ENCODE results near the gene CEP19. TPM values are rescaled to one million over a fixed set of nuclear protein-coding genes. Genes with fewer than 3 reads are reported as not detected.

The CEP19 gene
- total RNA-seq, 1 experiment from 2014 or later = 2.6 TPM

GRCh38 chr3:196666001-196666867 is 45.8 kb downstream of the CEP19 start:
- no peak overlapping the region for H2AFZ ChIP-seq (ENCODE audit: low read length)
- no peaks in the 10 kb centered on the region for H3K79me2 ChIP-seq (ENCODE audit: low read length)
- H3K4me2 ChIP-seq (ENCODE audit: low read depth, low read length, poor library complexity, severe bottlenecking) = no peak overlapping the region
- no peaks in the 10 kb centered on the region for H3K9me2 ChIP-seq (replicated peaks; ENCODE audit: insufficient read depth, low read length)
- H3K36me3 ChIP-seq (ENCODE audit: insufficient read depth, low read length) = no peaks in the 10 kb centered on the region
- H3K9me3 ChIP-seq (ENCODE audit: low read length) = no peaks in the 10 kb centered on the region
- no peak overlapping the region for H3K4me3 ChIP-seq (ENCODE audit: low read length)
- H3K27me3 ChIP-seq (ENCODE audit: low read length) = no peaks in the 10 kb centered on the region
- no peak overlapping the region for H3K9ac ChIP-seq (ENCODE audit: low read length)
- H3K27ac ChIP-seq (ENCODE audit: low read length) = no peak overlapping the region
- H4K20me1 ChIP-seq (ENCODE audit: insufficient read depth, low read depth, low read length) = no peaks in the 10 kb centered on the region
- H3K4me1 ChIP-seq (ENCODE audit: low read length) = peaks cover 6% of the 10 kb centered on the region
- DNase-seq = no peak

DNA sequence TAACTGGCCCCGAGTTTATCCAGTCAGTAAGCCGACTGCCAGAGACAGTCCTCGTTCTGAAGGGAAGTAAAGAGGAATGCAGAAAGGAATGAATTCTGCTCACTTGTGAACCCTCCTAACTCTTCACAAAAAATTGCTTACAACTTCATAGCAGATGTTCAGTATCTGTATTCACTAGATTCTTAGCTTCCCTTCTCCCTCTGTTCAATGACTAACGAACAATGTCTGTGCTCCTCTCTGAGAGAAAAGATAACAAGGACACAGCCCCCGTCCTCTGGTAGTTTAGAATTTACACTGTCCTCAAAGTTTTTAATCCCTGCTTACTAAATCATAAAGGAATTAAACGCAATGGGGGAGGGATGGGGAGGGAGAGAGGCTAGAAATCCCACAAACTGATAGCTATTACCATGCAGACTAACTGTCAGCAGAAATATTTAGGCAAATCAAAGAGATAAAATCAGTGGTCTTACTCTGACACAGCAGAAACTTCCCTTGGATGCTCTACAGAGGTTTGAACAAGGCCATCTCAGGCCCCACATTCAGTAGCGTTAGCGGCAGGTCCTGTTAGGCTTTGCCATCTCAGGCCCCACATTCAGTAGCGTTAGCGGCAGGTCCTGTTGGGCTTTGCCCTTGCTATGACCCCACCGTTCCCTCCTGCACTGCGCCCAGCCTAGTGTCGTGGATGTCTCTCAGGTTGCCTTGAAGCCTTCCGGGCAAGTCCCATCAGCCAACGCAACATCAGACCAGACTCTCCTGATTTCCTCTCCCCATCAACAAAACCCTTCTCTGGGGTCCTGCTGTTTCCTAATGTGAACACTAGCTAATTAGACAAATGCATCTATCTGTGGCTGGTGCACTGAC is 49.1 kb downstream of the CEP19 start:
- H3K9ac ChIP-seq (ENCODE audit: low read length) = no peak overlapping the region
- DNase-seq = no peak
- no peak overlapping the region for H2AFZ ChIP-seq (ENCODE audit: low read length)
- no peak overlapping the region for H3K4me3 ChIP-seq (ENCODE audit: low read length)
- no peaks in the 10 kb centered on the region for H3K9me3 ChIP-seq (ENCODE audit: low read length)
- H3K79me2 ChIP-seq (ENCODE audit: low read length) = no peaks in the 10 kb centered on the region
- H4K20me1 ChIP-seq (ENCODE audit: insufficient read depth, low read depth, low read length) = no peaks in the 10 kb centered on the region
- H3K4me2 ChIP-seq (ENCODE audit: low read depth, low read length, poor library complexity, severe bottlenecking) = no peak overlapping the region
- no peaks in the 10 kb centered on the region for H3K27me3 ChIP-seq (ENCODE audit: low read length)
- H3K4me1 ChIP-seq (ENCODE audit: low read length) = no peaks in the 10 kb centered on the region
- no peaks in the 10 kb centered on the region for H3K36me3 ChIP-seq (ENCODE audit: insufficient read depth, low read length)
- H3K9me2 ChIP-seq (replicated peaks; ENCODE audit: insufficient read depth, low read length) = no peaks in the 10 kb centered on the region
- H3K27ac ChIP-seq (ENCODE audit: low read length) = no peak overlapping the region

GRCh38 chr3:196662033-196662432 is 50.0 kb downstream of the CEP19 start:
- Histone ChIP-seq H4K20me1 (ENCODE audit: insufficient read depth, low read depth, low read length) (no peaks in the 10 kb centered on the region), H3K27me3 (ENCODE audit: low read length) (no peaks in the 10 kb centered on the region), H3K79me2 (ENCODE audit: low read length) (no peaks in the 10 kb centered on the region), H3K9me2 (replicated peaks; ENCODE audit: insufficient read depth, low read length) (no peaks in the 10 kb centered on the region), H2AFZ (ENCODE audit: low read length) (no peak overlapping the region), H3K4me2 (ENCODE audit: low read depth, low read length, poor library complexity, severe bottlenecking) (no peak overlapping the region), H3K9ac (ENCODE audit: low read length) (no peak overlapping the region), H3K27ac (ENCODE audit: low read length) (no peak overlapping the region), H3K4me1 (ENCODE audit: low read length) (no peaks in the 10 kb centered on the region), H3K4me3 (ENCODE audit: low read length) (no peak overlapping the region), H3K9me3 (ENCODE audit: low read length) (no peaks in the 10 kb centered on the region), H3K36me3 (ENCODE audit: insufficient read depth, low read length) (no peaks in the 10 kb centered on the region)
- no peak for DNase-seq

DNA sequence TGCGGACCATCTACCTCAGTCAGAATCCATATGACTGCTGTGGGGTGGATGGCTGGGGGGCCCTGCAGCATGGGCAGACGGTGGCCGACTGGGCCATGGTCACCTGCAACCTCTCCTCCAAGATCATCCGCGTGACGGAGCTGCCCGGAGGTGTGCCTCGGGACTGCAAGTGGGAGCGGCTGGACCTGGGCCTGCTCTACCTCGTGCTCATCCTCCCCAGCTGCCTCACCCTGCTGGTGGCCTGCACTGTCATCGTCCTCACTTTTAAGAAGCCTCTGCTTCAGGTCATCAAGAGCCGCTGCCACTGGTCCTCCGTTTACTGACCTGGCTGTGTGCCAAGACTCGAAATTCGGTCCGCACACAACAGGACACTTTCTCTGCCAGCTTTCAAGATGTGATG is 50.6 kb downstream of the CEP19 start:
- Histone ChIP-seq H3K27ac (ENCODE audit: low read length) (no peak overlapping the region), H2AFZ (ENCODE audit: low read length) (no peak overlapping the region), H3K36me3 (ENCODE audit: insufficient read depth, low read length) (no peaks in the 10 kb centered on the region), H3K9ac (ENCODE audit: low read length) (no peak overlapping the region), H4K20me1 (ENCODE audit: insufficient read depth, low read depth, low read length) (no peaks in the 10 kb centered on the region), H3K4me2 (ENCODE audit: low read depth, low read length, poor library complexity, severe bottlenecking) (no peak overlapping the region), H3K27me3 (ENCODE audit: low read length) (no peaks in the 10 kb centered on the region), H3K4me1 (ENCODE audit: low read length) (no peaks in the 10 kb centered on the region), H3K9me3 (ENCODE audit: low read length) (no peaks in the 10 kb centered on the region), H3K79me2 (ENCODE audit: low read length) (no peaks in the 10 kb centered on the region), H3K4me3 (ENCODE audit: low read length) (no peak overlapping the region), H3K9me2 (replicated peaks; ENCODE audit: insufficient read depth, low read length) (no peaks in the 10 kb centered on the region)
- DNase-seq = no peak

DNA sequence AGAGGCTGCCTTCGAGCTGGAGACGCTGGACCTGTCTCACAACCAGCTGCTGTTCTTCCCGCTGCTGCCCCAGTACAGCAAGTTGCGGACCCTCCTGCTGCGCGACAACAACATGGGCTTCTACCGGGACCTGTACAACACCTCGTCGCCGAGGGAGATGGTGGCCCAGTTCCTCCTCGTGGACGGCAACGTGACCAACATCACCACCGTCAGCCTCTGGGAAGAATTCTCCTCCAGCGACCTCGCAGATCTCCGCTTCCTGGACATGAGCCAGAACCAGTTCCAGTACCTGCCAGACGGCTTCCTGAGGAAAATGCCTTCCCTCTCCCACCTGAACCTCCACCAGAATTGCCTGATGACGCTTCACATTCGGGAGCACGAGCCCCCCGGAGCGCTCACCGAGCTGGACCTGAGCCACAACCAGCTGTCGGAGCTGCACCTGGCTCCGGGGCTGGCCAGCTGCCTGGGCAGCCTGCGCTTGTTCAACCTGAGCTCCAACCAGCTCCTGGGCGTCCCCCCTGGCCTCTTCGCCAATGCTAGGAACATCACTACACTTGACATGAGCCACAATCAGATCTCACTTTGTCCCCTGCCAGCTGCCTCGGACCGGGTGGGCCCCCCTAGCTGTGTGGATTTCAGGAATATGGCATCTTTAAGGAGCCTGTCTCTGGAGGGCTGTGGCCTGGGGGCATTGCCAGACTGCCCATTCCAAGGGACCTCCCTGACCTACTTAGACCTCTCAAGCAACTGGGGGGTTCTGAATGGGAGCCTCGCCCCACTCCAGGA is 51.5 kb downstream of the CEP19 start:
- Histone ChIP-seq H4K20me1 (ENCODE audit: insufficient read depth, low read depth, low read length) (no peaks in the 10 kb centered on the region), H3K79me2 (ENCODE audit: low read length) (no peaks in the 10 kb centered on the region), H3K4me1 (ENCODE audit: low read length) (no peaks in the 10 kb centered on the region), H3K9ac (ENCODE audit: low read length) (no peak overlapping the region), H3K4me3 (ENCODE audit: low read length) (no peak overlapping the region), H3K27me3 (ENCODE audit: low read length) (no peaks in the 10 kb centered on the region), H2AFZ (ENCODE audit: low read length) (no peak overlapping the region), H3K9me3 (ENCODE audit: low read length) (no peaks in the 10 kb centered on the region), H3K4me2 (ENCODE audit: low read depth, low read length, poor library complexity, severe bottlenecking) (no peak overlapping the region), H3K36me3 (ENCODE audit: insufficient read depth, low read length) (no peaks in the 10 kb centered on the region), H3K9me2 (replicated peaks; ENCODE audit: insufficient read depth, low read length) (no peaks in the 10 kb centered on the region), H3K27ac (ENCODE audit: low read length) (no peak overlapping the region)
- no peak for DNase-seq

- Histone ChIP-seq H3K79me2 (ENCODE audit: low read length) (no peaks in the 10 kb centered on the region), H3K36me3 (ENCODE audit: insufficient read depth, low read length) (no peaks in the 10 kb centered on the region)
- DNase-seq = no peak
Observed at GRCh38 chr3:196659901-196660351, 52.1 kb downstream of the CEP19 start.

More at GRCh38 chr3:196659901-196660351, 52.1 kb downstream of the CEP19 start:
- Histone ChIP-seq H3K27ac (ENCODE audit: low read length) (no peak overlapping the region), H3K4me2 (ENCODE audit: low read depth, low read length, poor library complexity, severe bottlenecking) (no peak overlapping the region), H4K20me1 (ENCODE audit: insufficient read depth, low read depth, low read length) (no peaks in the 10 kb centered on the region), H2AFZ (ENCODE audit: low read length) (no peak overlapping the region), H3K4me3 (ENCODE audit: low read length) (no peak overlapping the region), H3K4me1 (ENCODE audit: low read length) (no peaks in the 10 kb centered on the region), H3K27me3 (ENCODE audit: low read length) (no peaks in the 10 kb centered on the region), H3K9ac (ENCODE audit: low read length) (no peak overlapping the region), H3K9me2 (replicated peaks; ENCODE audit: insufficient read depth, low read length) (no peaks in the 10 kb centered on the region), H3K9me3 (ENCODE audit: low read length) (no peaks in the 10 kb centered on the region)

Data from Karpas-422 (cell line).